BLaER1 treated with 17β-estradiol and CSF1 and Interleukin-3, amounts not matched to agents 10 nM and 100 nM (cell line): ENCODE measurements around the gene BORCS6.
"Not testable (repeated sequence)": the region's sequence is repeated elsewhere in the genome, so short reads cannot be mapped to it uniquely, and the experiment has no call there.

Experiments
- H3K27ac ChIP-seq, 11 experiments: shearing (Covaris generic); formaldehyde crosslinking; 2 replicates each; pipeline ENCODE4 v1.8.1; 2022
- H3K27me3 ChIP-seq, 11 experiments: shearing (Covaris generic); formaldehyde crosslinking; 2 replicates each; pipeline ENCODE4 v1.8.1; 2022
- H3K36me3 ChIP-seq, 11 experiments: shearing (Covaris generic); formaldehyde crosslinking; 2 replicates each; pipeline ENCODE4 v1.8.1; 2022
- H3K4me1 ChIP-seq, 10 experiments: shearing (Covaris generic); formaldehyde crosslinking; 2 replicates each; pipeline ENCODE4 v1.8.1; 2022
- H3K4me2 ChIP-seq, 11 experiments: shearing (Covaris generic); formaldehyde crosslinking; 2 replicates each; pipeline ENCODE4 v1.8.1; 2022
- H3K4me3 ChIP-seq, 10 experiments: shearing (Covaris generic); formaldehyde crosslinking; 2 replicates each; pipeline ENCODE4 v1.8.1; 2022
- H3K9ac ChIP-seq, 11 experiments: shearing (Covaris generic); formaldehyde crosslinking; 2 replicates each; pipeline ENCODE4 v1.8.1; 2022
- H3K9me3 ChIP-seq, 11 experiments: shearing (Covaris generic); formaldehyde crosslinking; replicated peaks in 1 of 11; 2 replicates each; pipeline ENCODE4 v1.8.1; 2022
- H4K20me1 ChIP-seq, 11 experiments: shearing (Covaris generic); formaldehyde crosslinking; 2 replicates each; pipeline ENCODE4 v1.8.1; 2022
- Cebpa-rat ChIP-seq, 11 experiments: shearing (Covaris generic); IDR thresholded peaks; 2 replicates each; pipeline ENCODE4 v1.8.1; 2022

Gene BORCS6

DNA sequence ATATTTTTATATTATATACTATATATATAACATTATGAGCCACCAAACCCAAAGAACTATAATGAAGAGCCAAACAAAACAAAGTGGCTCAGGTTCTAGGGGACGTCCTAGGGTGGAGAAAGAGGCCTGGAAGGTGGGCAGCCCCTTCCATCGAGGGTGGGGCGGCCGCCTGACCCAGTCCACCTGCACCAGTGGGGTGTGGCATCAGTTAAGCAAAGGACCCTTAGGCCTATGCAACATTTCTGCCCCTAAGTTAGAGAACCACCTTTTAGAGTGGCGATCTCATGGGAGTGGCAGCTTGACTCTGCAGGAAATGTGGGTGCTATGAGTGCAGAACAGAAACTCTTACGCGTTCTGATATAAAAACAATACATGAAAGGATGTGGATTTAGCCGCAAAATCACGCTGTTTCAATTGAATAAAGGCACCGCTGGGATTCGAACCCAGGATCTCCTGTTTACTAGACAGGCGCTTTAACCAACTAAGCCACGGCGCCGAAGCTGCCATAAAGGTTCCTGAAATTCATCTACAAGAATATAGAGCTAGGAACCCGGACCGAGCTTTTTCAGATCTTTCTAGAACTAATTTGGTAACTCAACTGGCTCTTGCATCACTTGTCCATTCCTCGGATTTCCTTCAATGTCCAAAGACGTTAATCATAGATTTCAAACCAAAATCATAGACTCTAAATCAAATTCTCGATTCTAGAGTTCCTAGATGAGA is 36.0 kb upstream of the BORCS6 start:
- Histone ChIP-seq H3K4me3 (peak overlapping the region; percentile 41 to 64 (median 48)), H3K27me3 (no peaks in the 10 kb centered on the region), H3K36me3 (peaks cover 37 to 40% (median 39%) of the 10 kb centered on the region in 11 experiments), H3K9me3 (no peaks in the 10 kb centered on the region), H4K20me1 (peaks cover 0 to 8% (median 0%) of the 10 kb centered on the region in 11 experiments; a peak in 3 of 22 replicates), H3K4me1 (peaks cover 39 to 51% (median 49%) of the 10 kb centered on the region in 10 experiments), H3K9ac (peak overlapping the region; percentile 62 to 75 (median 71)), H3K27ac (peak overlapping the region; percentile 61 to 96 (median 74)), H3K4me2 (peak overlapping the region; percentile 26 to 99 (median 72))
- no peak for TF ChIP-seq Cebpa-rat (IDR thresholded peaks at IDR 0.05)

DNA sequence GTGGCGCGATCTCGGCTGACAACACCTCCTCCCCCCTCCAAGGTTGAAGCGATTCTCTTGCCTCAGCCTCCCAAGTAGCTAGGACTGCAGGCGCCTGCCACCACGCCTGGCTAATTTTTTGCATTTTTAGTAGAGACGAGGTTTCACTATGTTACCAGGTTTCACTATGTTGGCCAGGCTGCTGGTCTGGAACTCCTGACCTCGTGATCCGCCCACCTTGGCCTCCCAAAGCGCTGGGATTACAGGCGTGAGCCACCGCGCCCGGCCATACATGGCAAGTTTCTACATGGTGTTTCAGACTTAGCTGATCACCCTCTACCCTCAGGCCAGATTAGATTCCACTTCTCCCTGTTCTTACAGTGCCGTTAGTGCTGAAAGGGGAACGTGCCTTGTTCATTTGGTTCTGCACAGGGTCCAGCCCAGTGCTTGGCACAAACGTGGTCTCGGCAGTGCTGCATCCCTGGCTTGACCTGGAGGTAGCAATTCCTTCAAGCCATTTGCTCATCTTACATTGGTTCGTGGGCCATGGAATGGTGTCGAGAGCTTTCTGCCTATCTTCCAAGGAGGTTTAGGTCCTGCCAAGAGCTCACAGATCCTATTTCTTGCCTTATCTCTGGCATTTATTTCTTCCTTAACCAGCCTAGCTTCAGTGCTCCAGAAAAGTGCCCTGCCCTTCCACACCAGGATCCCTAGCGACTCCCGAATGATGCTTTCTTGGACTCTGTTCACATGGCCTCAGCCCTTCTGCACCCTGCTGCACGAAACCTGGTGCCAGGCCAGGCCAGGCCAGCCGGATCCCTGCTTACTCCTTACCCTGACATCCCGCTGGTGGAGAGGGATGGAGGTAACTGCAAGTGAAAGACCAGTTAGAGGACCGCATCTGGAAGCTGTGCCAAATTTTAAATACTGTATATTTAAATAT is 35.2 kb upstream of the BORCS6 start:
- Histone ChIP-seq H3K9ac (no peak overlapping the region), H4K20me1 (peaks cover 0 to 8% (median 0%) of the 10 kb centered on the region in 11 experiments; a peak in 3 of 22 replicates), H3K4me2 (peak overlapping the region; percentile 9 to 99 (median 72); a peak in 16 of 22 replicates), H3K27me3 (no peaks in the 10 kb centered on the region), H3K36me3 (peaks cover 29 to 32% (median 31%) of the 10 kb centered on the region in 11 experiments), H3K27ac (peak overlapping the region in 3 of 11 experiments; percentile 19 to 97 (median 96); a peak in 7 of 22 replicates), H3K4me3 (no peak overlapping the region), H3K9me3 (no peaks in the 10 kb centered on the region), H3K4me1 (peaks cover 42 to 55% (median 51%) of the 10 kb centered on the region in 10 experiments)
- TF ChIP-seq Cebpa-rat (IDR thresholded peaks at IDR 0.05), result no peak

DNA sequence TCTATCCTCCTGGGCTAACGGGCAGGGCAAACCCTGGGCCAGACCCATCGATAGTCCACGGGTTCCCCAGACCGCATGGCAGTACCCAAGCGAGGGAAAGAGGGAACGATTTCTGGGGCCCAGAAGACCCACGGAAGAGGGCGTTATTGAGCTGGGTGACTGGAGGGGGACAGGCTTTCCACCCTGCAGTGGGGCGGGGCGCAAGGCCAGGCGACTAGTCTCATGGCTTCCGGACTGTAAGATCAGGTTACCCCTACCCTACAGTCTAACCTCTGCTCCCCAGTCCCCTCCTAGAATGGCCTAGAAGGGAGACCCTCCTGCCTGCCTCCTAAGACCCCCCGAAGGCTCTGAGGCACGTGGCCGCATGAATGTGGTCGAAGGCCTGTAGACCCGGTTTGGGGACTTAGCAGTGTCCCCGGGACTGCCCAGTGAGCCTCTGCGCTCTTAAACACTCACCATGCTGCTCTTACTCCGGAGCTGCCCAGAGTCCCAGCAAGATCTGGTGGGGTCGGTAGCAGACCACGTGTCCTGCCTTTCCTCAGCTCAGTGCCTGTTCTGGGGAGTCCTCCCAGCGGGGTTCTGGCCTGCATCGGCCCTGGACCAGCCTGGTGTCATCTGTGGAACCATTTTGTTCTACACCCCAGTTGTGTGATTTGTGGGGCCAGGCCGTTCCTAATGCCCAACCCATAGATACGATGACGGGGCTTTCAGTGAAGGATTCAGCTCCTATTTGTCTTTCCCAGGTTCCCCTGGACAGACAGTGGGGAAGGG is 33.6 kb upstream of the BORCS6 start:
- H3K27me3 ChIP-seq, result no peaks in the 10 kb centered on the region
- no peaks in the 10 kb centered on the region for H3K9me3 ChIP-seq
- peak overlapping the region; percentile 87 to 100 (median 96) for H3K4me2 ChIP-seq
- peak overlapping the region; percentile 82 to 95 (median 90) for H3K9ac ChIP-seq
- H3K27ac ChIP-seq, result peak overlapping the region; percentile 88 to 97 (median 94)
- TF ChIP-seq Cebpa-rat (IDR thresholded peaks at IDR 0.05), result no peak
- H3K4me1 ChIP-seq, result peaks cover 45 to 61% (median 56%) of the 10 kb centered on the region in 10 experiments
- H3K4me3 ChIP-seq, result peak overlapping the region; percentile 62 to 82 (median 72)
- peaks cover 0 to 8% (median 0%) of the 10 kb centered on the region in 11 experiments; a peak in 3 of 22 replicates for H4K20me1 ChIP-seq
- peaks cover 13 to 16% (median 15%) of the 10 kb centered on the region in 11 experiments for H3K36me3 ChIP-seq

DNA sequence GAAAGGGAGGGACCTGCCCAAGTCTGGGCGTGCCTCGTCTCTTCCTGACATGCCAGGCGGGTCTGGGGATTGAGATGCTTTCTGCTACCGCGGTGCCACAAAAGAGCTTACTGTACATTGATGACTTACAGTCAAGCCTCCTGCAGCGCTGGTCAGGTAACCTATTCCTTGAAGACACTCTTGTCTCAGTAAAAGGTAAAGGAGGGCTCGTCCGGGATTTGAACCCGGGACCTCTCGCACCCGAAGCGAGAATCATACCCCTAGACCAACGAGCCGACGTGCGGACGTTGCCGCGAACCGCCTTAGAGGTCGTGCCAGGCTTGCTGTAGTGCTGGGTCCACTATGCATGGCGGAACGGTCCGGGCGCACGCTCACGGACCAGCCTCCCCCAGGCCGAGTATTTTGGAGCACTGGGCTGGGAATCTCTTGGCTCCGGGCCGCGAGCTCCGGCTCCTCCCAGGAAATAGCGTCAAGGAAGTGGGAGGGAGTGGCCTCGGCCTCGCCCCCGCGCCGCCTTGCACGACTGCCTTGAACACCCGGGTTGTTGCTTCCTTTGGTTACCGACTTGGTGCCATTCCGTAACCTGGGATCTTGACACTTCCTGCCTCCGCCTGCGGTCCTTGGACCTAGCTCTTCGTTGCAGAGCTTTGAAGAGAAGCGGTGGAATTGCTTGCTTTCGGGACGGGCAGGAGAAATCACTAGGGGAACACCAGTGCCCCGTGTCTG is 32.8 kb upstream of the BORCS6 start:
- Histone ChIP-seq H3K36me3 (peaks cover 5 to 8% (median 7%) of the 10 kb centered on the region in 11 experiments), H3K4me3 (peak overlapping the region; percentile 62 to 82 (median 72)), H3K4me2 (peak overlapping the region; percentile 87 to 100 (median 96)), H3K4me1 (peaks cover 41 to 57% (median 52%) of the 10 kb centered on the region in 10 experiments), H4K20me1 (peaks cover 0 to 8% (median 0%) of the 10 kb centered on the region in 11 experiments; a peak in 3 of 22 replicates), H3K9ac (peak overlapping the region; percentile 82 to 95 (median 90)), H3K9me3 (no peaks in the 10 kb centered on the region), H3K27me3 (no peaks in the 10 kb centered on the region), H3K27ac (peak overlapping the region; percentile 88 to 97 (median 94))
- peak in 4 of 11 experiments; percentile 14 to 83 (median 36); a peak in 4 of 22 replicates for TF ChIP-seq Cebpa-rat (IDR thresholded peaks at IDR 0.05)

DNA sequence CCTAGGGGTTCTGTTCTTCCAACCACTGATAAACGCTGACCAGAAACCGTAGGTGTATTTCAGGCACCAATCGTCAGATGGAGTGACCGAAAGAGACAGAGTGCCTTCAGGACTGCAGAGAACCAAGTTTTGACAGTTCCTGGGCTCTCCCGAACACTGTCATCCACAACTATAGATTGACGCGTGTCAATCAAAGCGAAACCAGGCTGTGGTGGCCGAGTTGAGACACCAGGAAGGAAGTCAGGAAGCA is 32.3 kb upstream of the BORCS6 start:
- Histone ChIP-seq H3K9ac (peak overlapping the region; percentile 82 to 95 (median 90)), H3K27ac (peak overlapping the region; percentile 88 to 97 (median 94))

DNA sequence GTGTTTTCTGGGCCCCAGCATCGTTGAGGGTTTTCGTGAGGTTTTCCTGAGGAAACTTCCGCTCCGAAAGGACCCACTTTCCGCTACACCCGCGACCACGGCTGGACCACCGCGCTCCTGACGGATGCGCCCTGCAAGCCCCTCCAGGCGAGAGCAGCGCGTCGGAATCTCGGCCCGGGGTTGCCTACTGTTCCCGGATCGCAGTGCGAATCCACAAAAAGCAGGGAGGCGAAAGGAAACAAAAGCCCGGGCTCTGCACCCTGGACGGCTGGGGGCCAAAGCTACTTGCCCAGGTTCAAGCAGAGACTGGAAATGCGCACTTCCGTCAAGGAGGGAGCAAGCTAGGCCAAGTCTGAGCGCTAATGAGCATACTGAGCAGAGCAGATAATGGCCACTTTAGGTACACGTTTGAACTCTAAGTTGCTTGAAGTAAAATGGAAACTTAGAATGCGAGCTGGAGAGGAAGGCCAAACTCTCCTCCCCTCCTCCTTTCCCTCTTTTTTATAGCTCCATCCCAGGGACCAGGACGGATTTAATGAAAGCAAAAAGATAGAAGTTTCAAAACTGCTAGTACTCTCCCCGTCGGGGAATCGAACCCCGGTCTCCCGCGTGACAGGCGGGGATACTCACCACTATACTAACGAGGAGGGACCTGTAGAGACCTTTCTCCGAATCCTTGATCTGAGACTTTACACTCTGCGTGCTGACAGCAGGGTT is 31.8 kb upstream of the BORCS6 start:
- Histone ChIP-seq H3K36me3 (no peaks in the 10 kb centered on the region), H3K9me3 (no peaks in the 10 kb centered on the region), H3K4me1 (peaks cover 31 to 48% (median 42%) of the 10 kb centered on the region in 10 experiments), H3K9ac (peak overlapping the region; percentile 82 to 95 (median 90)), H3K4me2 (peak overlapping the region; percentile 87 to 100 (median 96)), H3K27ac (peak overlapping the region; percentile 88 to 97 (median 94)), H3K4me3 (peak overlapping the region; percentile 62 to 82 (median 72)), H3K27me3 (no peaks in the 10 kb centered on the region), H4K20me1 (no peaks in the 10 kb centered on the region)
- TF ChIP-seq Cebpa-rat (IDR thresholded peaks at IDR 0.05), result no peak

More for the DNA sequence above, 32.3 kb upstream of the BORCS6 start:
- no peaks in the 10 kb centered on the region for H3K27me3 ChIP-seq
- H3K9me3 ChIP-seq, result no peaks in the 10 kb centered on the region
- H3K4me1 ChIP-seq, result peaks cover 36 to 52% (median 47%) of the 10 kb centered on the region in 10 experiments
- peak overlapping the region; percentile 62 to 82 (median 72) for H3K4me3 ChIP-seq
- H4K20me1 ChIP-seq, result peaks cover 0 to 4% (median 0%) of the 10 kb centered on the region in 11 experiments; a peak in 3 of 22 replicates
- peaks cover under 1 to 4% (median 2%) of the 10 kb centered on the region in 11 experiments; a peak in 18 of 22 replicates for H3K36me3 ChIP-seq
- peak overlapping the region; percentile 87 to 100 (median 96) for H3K4me2 ChIP-seq
- no peak for TF ChIP-seq Cebpa-rat (IDR thresholded peaks at IDR 0.05)

DNA sequence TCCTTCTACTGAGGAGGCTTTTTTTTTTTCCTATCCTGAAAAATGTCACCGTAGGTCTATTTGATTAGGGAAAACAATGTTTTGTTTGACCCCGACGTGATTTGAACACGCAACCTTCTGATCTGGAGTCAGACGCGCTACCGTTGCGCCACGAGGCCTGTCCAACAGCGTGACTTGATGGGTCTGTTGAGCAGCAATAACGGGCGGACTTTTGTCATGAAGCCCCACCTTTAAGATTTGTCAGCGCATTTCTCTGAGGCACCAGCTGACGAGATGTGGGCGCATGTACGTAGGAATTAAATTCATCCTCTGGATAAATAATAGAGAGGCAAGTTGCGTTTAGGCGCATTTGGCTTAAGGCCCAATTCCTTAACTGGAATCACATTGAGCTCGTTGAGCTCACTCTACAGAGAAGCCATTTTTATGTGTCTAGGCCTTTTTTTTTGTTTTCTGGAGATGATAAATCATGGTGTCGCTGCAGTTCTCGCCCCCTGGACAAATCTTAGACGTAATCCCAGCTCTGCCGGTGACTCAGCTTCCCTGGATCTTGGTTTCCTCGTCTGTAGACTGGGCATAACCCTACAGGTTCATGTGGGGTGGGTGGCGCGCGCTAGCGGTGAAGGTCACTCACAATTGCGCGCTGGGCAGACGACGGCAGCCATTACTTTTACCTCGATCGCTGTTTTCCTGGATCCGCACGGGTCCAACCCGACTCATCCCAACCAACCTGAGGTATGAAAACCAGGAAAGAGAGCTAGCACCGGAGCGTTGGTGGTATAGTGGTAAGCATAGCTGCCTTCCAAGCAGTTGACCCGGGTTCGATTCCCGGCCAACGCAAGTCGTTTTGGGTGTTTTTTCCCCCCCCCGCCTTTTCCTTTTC is 31.0 kb upstream of the BORCS6 start:
- Histone ChIP-seq H3K9ac (peak overlapping the region; percentile 82 to 95 (median 90)), H3K4me3 (peak overlapping the region; percentile 62 to 82 (median 72)), H3K27me3 (no peaks in the 10 kb centered on the region), H3K36me3 (no peaks in the 10 kb centered on the region), H3K4me1 (peaks cover 29 to 41% (median 37%) of the 10 kb centered on the region in 10 experiments), H3K4me2 (peak overlapping the region; percentile 87 to 100 (median 96)), H3K9me3 (no peaks in the 10 kb centered on the region), H4K20me1 (no peaks in the 10 kb centered on the region), H3K27ac (peak overlapping the region; percentile 88 to 97 (median 94))
- TF ChIP-seq Cebpa-rat (IDR thresholded peaks at IDR 0.05), result no peak

DNA sequence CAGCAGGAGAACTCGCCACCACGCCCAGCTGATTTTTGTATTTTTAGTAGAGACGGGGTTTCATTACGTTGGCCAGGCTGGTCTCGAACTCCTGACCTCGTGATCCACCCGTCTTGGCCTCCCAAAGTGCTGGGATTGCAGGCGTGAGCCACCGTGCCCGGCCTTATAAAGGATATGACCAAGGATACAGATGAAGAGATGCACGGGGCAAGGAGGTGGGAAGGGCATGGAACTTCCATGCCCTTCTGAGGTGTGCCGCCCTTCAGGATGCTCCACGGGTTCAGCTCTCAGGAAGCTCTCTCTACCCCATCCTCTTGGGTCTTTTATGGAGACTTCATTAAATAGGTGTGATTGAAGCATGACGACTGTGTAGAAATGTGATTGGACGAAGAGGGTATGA is 24.0 kb upstream of the BORCS6 start:
- not testable (repeated sequence) for H3K27me3 ChIP-seq, H3K4me3 ChIP-seq, H3K27ac ChIP-seq, H3K4me2 ChIP-seq, H3K9ac ChIP-seq, H4K20me1 ChIP-seq, H3K9me3 ChIP-seq, H3K36me3 ChIP-seq
- H3K4me1 ChIP-seq, result peaks cover 18 to 28% (median 21%) of the 10 kb centered on the region in 10 experiments
